Smooth muscle cell (in vitro differentiated cells): ENCODE measurements around the gene ZSCAN18. TPM values are rescaled to one million over a fixed set of nuclear protein-coding genes. Genes with fewer than 3 reads are reported as not detected.

Experiments used
- DNase-seq: peaks from one replicate; lab custom pipeline; 2025; ENCODE audit not compliant: unreplicated experiment; lab: John Stamatoyannopoulos, UW
- H2AFZ ChIP-seq: fragments of 200-600 bp; sonication (generic); 2 replicates; pipeline ENCODE4 v1.6.0; 2016; ENCODE audit warnings: antibody characterized with exemption, low read depth, mild to moderate bottlenecking
- H3F3A ChIP-seq: fragments of 200-600 bp; sonication (generic); 2 replicates; pipeline ENCODE4 v1.6.0; 2017; ENCODE audit warnings: antibody characterized with exemption, low read depth
- H3K27ac ChIP-seq: fragments of 200-600 bp; sonication (generic); 2 replicates; pipeline ENCODE4 v1.5.1; 2016; ENCODE audit warnings: low read depth, mild to moderate bottlenecking
- H3K27me3 ChIP-seq: fragments of 200-600 bp; sonication (generic); 2 replicates; pipeline ENCODE4 v1.6.1; 2016; ENCODE audit warnings: low read depth, mild to moderate bottlenecking
- H3K36me3 ChIP-seq: fragments of 200-600 bp; sonication (generic); 2 replicates; pipeline ENCODE4 v1.5.1; 2016; ENCODE audit warnings: low read depth
- H3K4me1 ChIP-seq: fragments of 200-600 bp; sonication (generic); 2 replicates; pipeline ENCODE4 v1.5.1; 2016; ENCODE audit warnings: low read depth
- H3K4me2 ChIP-seq: fragments of 200-600 bp; sonication (generic); 2 replicates; pipeline ENCODE4 v1.6.0; 2016; ENCODE audit warnings: mild to moderate bottlenecking
- H3K4me3 ChIP-seq: fragments of 200-600 bp; sonication (generic); 2 replicates; pipeline ENCODE4 v1.5.1; 2016; ENCODE audit warnings: mild to moderate bottlenecking
- H3K79me2 ChIP-seq: fragments of 200-600 bp; sonication (generic); 2 replicates; pipeline ENCODE4 v1.6.0; 2016; ENCODE audit warnings: low read depth, mild to moderate bottlenecking
- H3K9ac ChIP-seq: fragments of 200-600 bp; sonication (generic); 2 replicates; pipeline ENCODE4 v1.6.0; 2016; ENCODE audit warnings: low read depth
- H3K9me3 ChIP-seq: fragments of 200-600 bp; sonication (generic); replicated peaks from 2 replicates; pipeline ENCODE4 v1.5.1; 2016; ENCODE audit warnings: low read depth
- H4K20me1 ChIP-seq: fragments of 200-600 bp; sonication (generic); 2 replicates; pipeline ENCODE4 v1.6.0; 2016; ENCODE audit warnings: low read depth
- WGBS: methylation state at CpG from one replicate; pipeline ENCODE4 v1.1.7; 2016; ENCODE audit warnings: low lambda C conversion rate; 5-methylcytosine and 5-hydroxymethylcytosine counted together
- polyA plus RNA-seq: library from polyadenylated mRNA; unstranded; fragments of >200 nt; fragmentation: Nextera tagmentation; extraction: Ambion mirVana; gene quantifications from 2 replicates; pipeline ENCODE4 v1.2.1, GENCODE V29; 2016
- total RNA-seq: library from RNA; depleted of rRNA; stranded (reverse); fragments of >200 nt; gene quantifications from 2 replicates; pipeline ENCODE4 v1.2.3, GENCODE V29; 2014
- TF ChIP-seq, protein P1 (sequence below): fragments of 200-600 bp; sonication (generic); IDR thresholded peaks from 2 replicates; pipeline ENCODE4 v1.5.1; 2017; ENCODE audit warnings: borderline replicate concordance, mild to moderate bottlenecking, antibody characterized with exemption; ENCODE audit not compliant: insufficient read depth, poor library complexity, severe bottlenecking

The ZSCAN18 gene
- total and polyA plus RNA-seq, 2 experiments from 2014 or later = 32.9 to 54.6 TPM

DNA sequence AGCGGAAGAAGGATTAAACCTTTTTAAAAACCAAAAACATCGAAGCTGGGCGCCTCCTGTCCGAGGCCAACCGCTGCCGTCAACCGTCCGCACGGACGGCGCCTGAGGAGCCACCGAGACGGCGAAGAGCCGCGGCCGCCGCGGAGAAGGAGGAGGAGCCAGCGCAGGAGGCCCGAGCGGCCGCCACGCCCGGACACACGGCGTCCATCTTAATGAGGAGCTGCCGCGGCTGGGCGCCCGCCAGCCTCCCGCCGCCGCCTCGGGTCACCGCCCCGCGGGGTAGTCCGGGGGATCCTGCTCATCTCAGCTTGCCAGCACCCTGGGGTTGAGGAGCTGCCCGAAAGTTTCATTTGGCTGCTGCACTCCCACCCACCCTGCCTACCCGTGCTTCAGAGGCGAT, 53.6 kb downstream of the ZSCAN18 start:
- 97% methylated on average over 24 of the region's 42 CpGs for WGBS
- TF ChIP-seq, protein P1, sequence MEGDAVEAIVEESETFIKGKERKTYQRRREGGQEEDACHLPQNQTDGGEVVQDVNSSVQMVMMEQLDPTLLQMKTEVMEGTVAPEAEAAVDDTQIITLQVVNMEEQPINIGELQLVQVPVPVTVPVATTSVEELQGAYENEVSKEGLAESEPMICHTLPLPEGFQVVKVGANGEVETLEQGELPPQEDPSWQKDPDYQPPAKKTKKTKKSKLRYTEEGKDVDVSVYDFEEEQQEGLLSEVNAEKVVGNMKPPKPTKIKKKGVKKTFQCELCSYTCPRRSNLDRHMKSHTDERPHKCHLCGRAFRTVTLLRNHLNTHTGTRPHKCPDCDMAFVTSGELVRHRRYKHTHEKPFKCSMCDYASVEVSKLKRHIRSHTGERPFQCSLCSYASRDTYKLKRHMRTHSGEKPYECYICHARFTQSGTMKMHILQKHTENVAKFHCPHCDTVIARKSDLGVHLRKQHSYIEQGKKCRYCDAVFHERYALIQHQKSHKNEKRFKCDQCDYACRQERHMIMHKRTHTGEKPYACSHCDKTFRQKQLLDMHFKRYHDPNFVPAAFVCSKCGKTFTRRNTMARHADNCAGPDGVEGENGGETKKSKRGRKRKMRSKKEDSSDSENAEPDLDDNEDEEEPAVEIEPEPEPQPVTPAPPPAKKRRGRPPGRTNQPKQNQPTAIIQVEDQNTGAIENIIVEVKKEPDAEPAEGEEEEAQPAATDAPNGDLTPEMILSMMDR = no peak
- no peak overlapping the region for H2AFZ ChIP-seq
- H3K27me3 ChIP-seq = no peaks in the 10 kb centered on the region
- H3K4me2 ChIP-seq = no peak overlapping the region
- H3K9ac ChIP-seq = no peak overlapping the region
- H4K20me1 ChIP-seq = no peaks in the 10 kb centered on the region
- no peaks in the 10 kb centered on the region for H3K79me2 ChIP-seq
- no peaks in the 10 kb centered on the region for H3K36me3 ChIP-seq
- H3F3A ChIP-seq = no peaks in the 10 kb centered on the region
- H3K9me3 ChIP-seq = no peaks in the 10 kb centered on the region
- no peak for DNase-seq
- no peak overlapping the region for H3K4me3 ChIP-seq
- no peaks in the 10 kb centered on the region for H3K4me1 ChIP-seq
- H3K27ac ChIP-seq = no peak overlapping the region

DNA sequence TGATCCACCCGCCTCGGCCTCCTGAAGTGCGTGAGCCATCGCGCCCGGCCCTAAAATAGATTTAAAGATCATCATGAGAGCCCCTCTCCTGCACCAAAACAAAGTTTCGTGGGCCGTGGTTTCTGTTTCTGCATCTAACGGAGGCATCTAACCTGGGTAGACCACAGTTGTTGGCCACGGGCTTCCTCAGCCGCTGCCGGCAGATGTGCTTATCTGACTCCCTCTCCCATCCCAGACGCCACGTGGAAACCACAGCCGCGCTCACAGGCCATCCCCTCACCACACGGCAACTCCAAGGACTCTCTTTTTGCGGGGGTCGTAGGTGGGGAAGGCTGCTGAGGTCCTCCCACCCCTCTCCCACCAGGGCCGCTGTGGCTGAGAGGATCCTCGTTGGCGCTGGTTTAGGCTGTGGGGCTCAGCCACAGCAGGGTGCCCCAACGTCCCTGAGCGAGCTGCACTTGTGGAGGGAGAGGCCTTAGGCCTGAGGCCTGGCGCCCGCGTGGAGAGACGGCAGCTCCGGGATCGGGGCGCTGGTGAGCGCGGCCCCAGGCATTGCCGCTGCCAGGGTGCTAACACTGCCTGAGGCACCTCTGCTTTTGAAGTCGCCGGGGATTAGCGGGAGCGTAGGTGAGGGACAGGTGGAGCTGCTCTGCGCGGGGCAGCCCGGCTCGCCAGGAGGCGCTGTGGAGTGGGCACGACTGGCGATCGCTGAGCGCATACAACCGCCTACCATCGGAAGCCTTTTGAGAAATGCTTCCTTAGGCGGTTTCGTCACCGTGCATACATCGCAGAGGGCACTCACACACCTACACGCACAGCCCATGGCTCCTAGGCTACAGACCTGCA, 55.3 kb downstream of the ZSCAN18 start:
- Histone ChIP-seq H3K4me2 (no peak overlapping the region), H3K27me3 (no peaks in the 10 kb centered on the region), H3K4me1 (no peaks in the 10 kb centered on the region), H2AFZ (no peak overlapping the region), H3F3A (no peaks in the 10 kb centered on the region), H3K79me2 (no peaks in the 10 kb centered on the region), H4K20me1 (no peaks in the 10 kb centered on the region), H3K9ac (no peak overlapping the region), H3K9me3 (no peaks in the 10 kb centered on the region), H3K36me3 (no peaks in the 10 kb centered on the region), H3K4me3 (no peak overlapping the region), H3K27ac (no peak overlapping the region)
- 50% methylated on average over 53 of the region's 54 CpGs for WGBS
- TF ChIP-seq, protein P1 = no peak
- DNase-seq = no peak

DNA sequence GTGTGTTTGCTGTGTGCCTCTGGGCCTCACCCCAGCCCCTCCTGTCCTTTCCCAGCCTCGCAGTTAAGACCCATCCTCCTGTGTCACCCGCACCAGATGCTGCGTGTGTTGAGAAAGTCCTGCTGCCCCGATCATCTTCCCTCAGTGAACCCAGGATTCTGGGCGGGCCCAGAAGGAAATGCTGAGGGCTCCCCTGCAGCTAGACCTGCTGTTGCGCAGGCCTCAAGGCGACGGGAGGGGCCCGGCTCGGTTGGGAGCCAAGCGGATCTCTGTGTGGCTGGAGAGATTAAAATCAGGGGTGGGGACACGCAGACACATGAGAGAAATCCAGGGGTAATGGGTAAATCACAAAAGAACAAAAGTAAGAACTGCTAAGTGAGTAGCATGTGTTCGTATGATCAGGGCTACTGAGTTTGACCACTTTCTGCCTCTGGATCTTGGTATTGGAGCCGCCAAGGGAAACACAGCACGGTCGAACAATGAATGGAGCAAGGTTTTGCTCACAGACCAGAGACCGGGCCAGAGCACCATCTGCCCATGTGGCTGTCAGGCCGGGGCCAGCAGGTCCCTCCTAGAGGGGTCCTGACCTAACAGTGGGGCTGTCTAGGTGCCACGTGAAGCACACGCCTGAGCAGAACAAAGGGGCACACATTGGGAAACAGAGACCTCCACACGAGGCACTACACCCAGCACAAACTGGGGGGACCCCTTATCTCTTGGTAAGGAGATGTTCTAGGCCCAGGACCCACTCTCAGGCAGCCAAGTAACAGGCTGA, 57.1 kb downstream of the ZSCAN18 start:
- H3K27ac ChIP-seq = no peak overlapping the region
- TF ChIP-seq, protein P1 = no peak
- no peaks in the 10 kb centered on the region for H3K9me3 ChIP-seq
- H2AFZ ChIP-seq = no peak overlapping the region
- H4K20me1 ChIP-seq = no peaks in the 10 kb centered on the region
- H3F3A ChIP-seq = no peaks in the 10 kb centered on the region
- H3K4me1 ChIP-seq = no peaks in the 10 kb centered on the region
- H3K9ac ChIP-seq = no peak overlapping the region
- H3K36me3 ChIP-seq = no peaks in the 10 kb centered on the region
- no peaks in the 10 kb centered on the region for H3K79me2 ChIP-seq
- no peak overlapping the region for H3K4me2 ChIP-seq
- H3K4me3 ChIP-seq = no peak overlapping the region
- no peaks in the 10 kb centered on the region for H3K27me3 ChIP-seq
- DNase-seq = no peak
- 87% methylated on average over 21 of the region's 21 CpGs for WGBS
